Neural crest cell (in vitro differentiated cells): ENCODE data around the gene CACNA2D3. TPM values are rescaled to one million over a fixed set of nuclear protein-coding genes. Genes with fewer than 3 reads are reported as not detected.
A peak's percentile ranks its signal among the peaks of the same experiment; 100 is the strongest.

Experiments used
- DNase-seq: peaks from one replicate; pipeline ENCODE4 v3.0.0; 2021; ENCODE audit warnings: low read depth, mixed read lengths, low spot score
- H3K27ac Mint-ChIP-seq: one replicate; pipeline ENCODE4 v1.8.0; 2021; ENCODE audit warnings: mild to moderate bottlenecking, mixed read lengths; ENCODE audit not compliant: unreplicated experiment
- H3K27me3 Mint-ChIP-seq: 2 replicates; pipeline ENCODE4 v1.8.0; 2021; ENCODE audit warnings: low read depth, mild to moderate bottlenecking, mixed read lengths
- H3K36me3 Mint-ChIP-seq: 2 replicates; pipeline ENCODE4 v1.8.0; 2021; ENCODE audit warnings: low read depth, mild to moderate bottlenecking, mixed read lengths
- H3K4me1 Mint-ChIP-seq: 2 replicates; pipeline ENCODE4 v1.8.0; 2021; ENCODE audit warnings: mixed read lengths
- H3K4me3 Mint-ChIP-seq: one replicate; pipeline ENCODE4 v1.8.0; 2021; ENCODE audit warnings: mild to moderate bottlenecking, mixed read lengths
- H3K9me3 Mint-ChIP-seq: 2 replicates; pipeline ENCODE4 v1.8.0; 2021; ENCODE audit warnings: mixed read lengths
- total RNA-seq: library from RNA; stranded (reverse); gene quantifications from 2 replicates; pipeline ENCODE4 v1.2.1, GENCODE V29; 2021
- TF ChIP-seq, protein P1 (sequence below): fragments of 200-600 bp; sonication (generic); conservative IDR thresholded peaks from 2 replicates; pipeline ENCODE4 v1.5.0; 2021; ENCODE audit warnings: antibody characterized with exemption, mild to moderate bottlenecking

Gene CACNA2D3
- total RNA-seq, 1 donor from 2014 or later: 0.82 TPM

DNA sequence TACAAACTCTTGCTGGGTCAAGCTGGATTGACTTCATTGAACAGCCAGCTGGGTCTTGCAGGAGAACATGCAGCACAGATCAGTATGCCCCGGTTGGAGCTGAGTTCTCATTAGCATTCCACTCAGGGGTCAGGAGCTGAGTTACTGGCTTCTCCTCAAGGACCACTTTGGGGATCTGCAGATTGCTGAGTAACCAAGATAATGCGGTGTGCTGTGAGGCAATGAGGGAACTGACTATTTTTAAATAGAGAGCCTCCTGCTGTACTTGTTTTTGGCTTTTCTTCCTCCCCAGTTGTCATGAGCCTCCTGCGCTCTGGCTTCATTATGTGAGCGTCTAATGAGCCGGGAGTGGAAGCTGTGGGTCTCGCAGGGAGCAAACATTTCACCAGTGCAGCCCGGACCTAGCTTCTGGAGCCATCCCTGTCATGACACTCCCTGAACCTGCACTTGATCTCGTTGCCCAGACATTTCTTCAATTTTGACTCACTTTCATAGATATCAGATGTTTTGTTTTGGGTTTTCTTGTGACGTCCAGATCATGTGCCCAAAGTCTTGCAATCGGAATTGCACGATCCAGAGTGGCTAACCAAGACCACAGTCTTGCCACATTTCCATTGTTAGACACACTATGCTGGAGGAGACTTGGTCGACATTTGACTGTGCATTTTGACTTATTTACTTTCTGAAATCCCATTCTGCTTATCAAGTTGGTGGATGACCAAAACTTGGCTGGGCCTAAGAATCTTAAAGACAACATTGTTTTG, 478.3 kb downstream of the CACNA2D3 start:
- no peak overlapping the region for H3K4me3 Mint-ChIP-seq
- no peak for DNase-seq
- H3K4me1 Mint-ChIP-seq: no peaks in the 10 kb centered on the region
- H3K9me3 Mint-ChIP-seq: no peaks in the 10 kb centered on the region
- no peak overlapping the region for H3K27ac Mint-ChIP-seq
- no peaks in the 10 kb centered on the region for H3K27me3 Mint-ChIP-seq
- no peaks in the 10 kb centered on the region for H3K36me3 Mint-ChIP-seq
- TF ChIP-seq, protein P1, sequence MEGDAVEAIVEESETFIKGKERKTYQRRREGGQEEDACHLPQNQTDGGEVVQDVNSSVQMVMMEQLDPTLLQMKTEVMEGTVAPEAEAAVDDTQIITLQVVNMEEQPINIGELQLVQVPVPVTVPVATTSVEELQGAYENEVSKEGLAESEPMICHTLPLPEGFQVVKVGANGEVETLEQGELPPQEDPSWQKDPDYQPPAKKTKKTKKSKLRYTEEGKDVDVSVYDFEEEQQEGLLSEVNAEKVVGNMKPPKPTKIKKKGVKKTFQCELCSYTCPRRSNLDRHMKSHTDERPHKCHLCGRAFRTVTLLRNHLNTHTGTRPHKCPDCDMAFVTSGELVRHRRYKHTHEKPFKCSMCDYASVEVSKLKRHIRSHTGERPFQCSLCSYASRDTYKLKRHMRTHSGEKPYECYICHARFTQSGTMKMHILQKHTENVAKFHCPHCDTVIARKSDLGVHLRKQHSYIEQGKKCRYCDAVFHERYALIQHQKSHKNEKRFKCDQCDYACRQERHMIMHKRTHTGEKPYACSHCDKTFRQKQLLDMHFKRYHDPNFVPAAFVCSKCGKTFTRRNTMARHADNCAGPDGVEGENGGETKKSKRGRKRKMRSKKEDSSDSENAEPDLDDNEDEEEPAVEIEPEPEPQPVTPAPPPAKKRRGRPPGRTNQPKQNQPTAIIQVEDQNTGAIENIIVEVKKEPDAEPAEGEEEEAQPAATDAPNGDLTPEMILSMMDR: no peak

DNA sequence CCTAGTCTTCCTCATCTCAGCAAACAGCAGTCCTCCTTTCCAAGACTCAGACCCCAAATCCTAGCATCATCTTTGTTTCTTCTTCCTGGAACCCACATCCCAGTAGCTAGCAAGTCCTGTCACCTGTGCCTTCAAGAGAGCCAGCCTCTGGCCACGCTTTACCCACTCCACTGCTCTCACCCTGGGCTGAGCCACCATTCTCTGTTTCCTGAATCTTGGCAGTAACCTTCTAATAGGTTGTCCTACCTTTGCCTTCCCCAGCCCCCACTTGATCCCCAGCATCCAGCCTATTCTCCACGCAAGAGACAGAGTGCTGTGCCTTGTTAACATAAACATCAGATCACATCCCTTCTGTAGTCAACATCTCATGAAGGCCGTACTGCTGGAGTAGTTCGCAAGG, 482.1 kb downstream of the CACNA2D3 start:
- Mint-ChIP-seq H3K27me3 (no peaks in the 10 kb centered on the region), H3K27ac (no peak overlapping the region), H3K36me3 (no peaks in the 10 kb centered on the region), H3K9me3 (peaks cover 6% of the 10 kb centered on the region), H3K4me1 (no peaks in the 10 kb centered on the region), H3K4me3 (no peak overlapping the region)
- no peak for DNase-seq
- TF ChIP-seq, protein P1: no peak

- H3K27ac Mint-ChIP-seq: no peak overlapping the region
- no peaks in the 10 kb centered on the region for H3K27me3 Mint-ChIP-seq
- H3K4me1 Mint-ChIP-seq: no peaks in the 10 kb centered on the region
- H3K9me3 Mint-ChIP-seq: peaks cover 6% of the 10 kb centered on the region
- H3K4me3 Mint-ChIP-seq: no peak overlapping the region
- H3K36me3 Mint-ChIP-seq: no peaks in the 10 kb centered on the region
- DNase-seq: no peak
- TF ChIP-seq, protein P1: no peak
Measured at GRCh38 chr3:54608041-54608440, 485.7 kb downstream of the CACNA2D3 start.

GRCh38 chr3:54619053-54619452, 496.7 kb downstream of the CACNA2D3 start:
- no peak overlapping the region for H3K4me3 Mint-ChIP-seq
- TF ChIP-seq, protein P1: no peak
- H3K36me3 Mint-ChIP-seq: no peaks in the 10 kb centered on the region
- H3K9me3 Mint-ChIP-seq: peaks cover 5% of the 10 kb centered on the region
- DNase-seq: no peak
- no peaks in the 10 kb centered on the region for H3K4me1 Mint-ChIP-seq
- no peaks in the 10 kb centered on the region for H3K27me3 Mint-ChIP-seq
- no peak overlapping the region for H3K27ac Mint-ChIP-seq

DNA sequence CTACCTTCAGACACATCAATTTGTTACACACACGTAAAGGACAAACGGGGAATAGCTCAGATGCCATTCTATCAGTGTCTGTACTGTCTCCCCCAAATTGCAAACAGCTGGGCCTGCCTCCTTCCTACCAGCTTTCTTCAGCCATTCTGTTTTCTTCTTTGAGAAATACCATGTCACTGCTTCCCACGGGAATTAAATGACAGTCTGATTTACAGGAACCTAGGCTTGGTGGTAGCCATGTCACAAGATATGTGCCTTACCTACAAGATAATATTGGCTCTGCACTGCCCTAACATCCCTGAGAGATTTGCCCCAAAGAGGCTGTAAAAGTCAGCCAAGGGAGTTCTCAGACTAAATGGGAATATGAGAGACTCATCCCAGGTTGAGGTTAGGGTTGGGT, 497.2 kb downstream of the CACNA2D3 start:
- no peaks in the 10 kb centered on the region for H3K36me3 Mint-ChIP-seq
- TF ChIP-seq, protein P1: no peak
- no peaks in the 10 kb centered on the region for H3K4me1 Mint-ChIP-seq
- no peaks in the 10 kb centered on the region for H3K27me3 Mint-ChIP-seq
- H3K27ac Mint-ChIP-seq: peak overlapping the region; percentile 15
- no peak overlapping the region for H3K4me3 Mint-ChIP-seq
- H3K9me3 Mint-ChIP-seq: peaks cover 5% of the 10 kb centered on the region
- no peak for DNase-seq
